Nephron progenitor cell (in vitro differentiated cells): ENCODE data around the gene BPHL.
"Not testable (repeated sequence)": the region's sequence is repeated elsewhere in the genome, so short reads cannot be mapped to it uniquely, and the experiment has no call there.

Experiments
- DNase-seq: peaks from one replicate; pipeline ENCODE4 v3.0.0; 2021
- H3K27ac Mint-ChIP-seq: 2 replicates; pipeline ENCODE4 v1.8.0; 2021; ENCODE audit warnings: mild to moderate bottlenecking, moderate library complexity, mixed read lengths
- H3K27me3 Mint-ChIP-seq: 2 replicates; pipeline ENCODE4 v1.8.0; 2021; ENCODE audit warnings: mild to moderate bottlenecking, low read depth, mixed read lengths; ENCODE audit not compliant: poor library complexity
- H3K36me3 Mint-ChIP-seq: 2 replicates; pipeline ENCODE4 v1.8.0; 2021; ENCODE audit warnings: low read depth, mixed read lengths
- H3K4me1 Mint-ChIP-seq: 2 replicates; pipeline ENCODE4 v1.8.0; 2021; ENCODE audit warnings: mixed read lengths
- H3K4me3 Mint-ChIP-seq: 2 replicates; pipeline ENCODE4 v1.8.0; 2021; ENCODE audit warnings: mild to moderate bottlenecking, moderate library complexity, mixed read lengths
- H3K9me3 Mint-ChIP-seq: 2 replicates; pipeline ENCODE4 v1.8.0; 2021; ENCODE audit warnings: mild to moderate bottlenecking, moderate library complexity, mixed read lengths
- CTCF ChIP-seq: fragments of 200-600 bp; sonication (generic); IDR thresholded peaks from 2 replicates; pipeline ENCODE4 v1.5.0; 2021; ENCODE audit warnings: antibody characterized with exemption

The BPHL gene

GRCh38 chr6:3194535-3195419 is 76.3 kb downstream of the BPHL start:
- Mint-ChIP-seq H3K36me3 (no peaks in the 10 kb centered on the region), H3K9me3 (peaks cover 15% of the 10 kb centered on the region), H3K4me3 (no peak overlapping the region), H3K4me1 (peaks cover 13% of the 10 kb centered on the region), H3K27me3 (peaks cover 7% of the 10 kb centered on the region), H3K27ac (no peak overlapping the region)
- DNase-seq = no peak
- TF ChIP-seq CTCF = no peak

- Mint-ChIP-seq H3K4me1 (peaks cover 13% of the 10 kb centered on the region), H3K27ac (no peak overlapping the region), H3K27me3 (peaks cover 7% of the 10 kb centered on the region), H3K36me3 (no peaks in the 10 kb centered on the region), H3K4me3 (no peak overlapping the region), H3K9me3 (peaks cover 20% of the 10 kb centered on the region)
- DNase-seq = no peak
- no peak for TF ChIP-seq CTCF
Observed at GRCh38 chr6:3195420-3195694, 76.8 kb downstream of the BPHL start.

- peaks cover 13% of the 10 kb centered on the region for H3K4me1 Mint-ChIP-seq
- no peak overlapping the region for H3K4me3 Mint-ChIP-seq
- H3K27ac Mint-ChIP-seq = no peak overlapping the region
- no peaks in the 10 kb centered on the region for H3K36me3 Mint-ChIP-seq
- DNase-seq = no peak
- H3K9me3 Mint-ChIP-seq = peaks cover 21% of the 10 kb centered on the region
- peaks cover 7% of the 10 kb centered on the region for H3K27me3 Mint-ChIP-seq
- TF ChIP-seq CTCF = no peak
Observed at GRCh38 chr6:3195695-3196497, 77.4 kb downstream of the BPHL start.

- Mint-ChIP-seq H3K4me3 (no peak overlapping the region), H3K27me3 (peaks cover 4% of the 10 kb centered on the region), H3K27ac (no peak overlapping the region), H3K36me3 (no peaks in the 10 kb centered on the region), H3K9me3 (peaks cover 21% of the 10 kb centered on the region), H3K4me1 (peaks cover 13% of the 10 kb centered on the region)
- TF ChIP-seq CTCF = no peak
- no peak for DNase-seq
Observed at GRCh38 chr6:3196770-3197169, 78.3 kb downstream of the BPHL start.

- not testable (repeated sequence) for H3K36me3 Mint-ChIP-seq, H3K4me3 Mint-ChIP-seq, H3K4me1 Mint-ChIP-seq, H3K27ac Mint-ChIP-seq, DNase-seq, H3K27me3 Mint-ChIP-seq
- peaks cover 22% of the 10 kb centered on the region for H3K9me3 Mint-ChIP-seq
Observed at GRCh38 chr6:3197734-3198133, 79.2 kb downstream of the BPHL start.

- H3K27ac Mint-ChIP-seq = no peak overlapping the region
- peaks cover 9% of the 10 kb centered on the region for H3K4me1 Mint-ChIP-seq
- H3K36me3 Mint-ChIP-seq = peaks cover 9% of the 10 kb centered on the region
- no peak overlapping the region for H3K4me3 Mint-ChIP-seq
- no peak for TF ChIP-seq CTCF
- H3K9me3 Mint-ChIP-seq = peaks cover 35% of the 10 kb centered on the region
- DNase-seq = no peak
- H3K27me3 Mint-ChIP-seq = peaks cover 10% of the 10 kb centered on the region
Observed at GRCh38 chr6:3199382-3199781, 80.9 kb downstream of the BPHL start.
